NB4 (cell line): ENCODE measurements around the gene ST6GAL2.

ENCODE experiments used
- CTCF ChIP-seq: IDR thresholded peaks from one replicate; pipeline ENCODE4 v1.5.1; 2012; ENCODE audit warnings: low read depth, low read length
- POLR2A ChIP-seq: IDR thresholded peaks from 2 replicates; pipeline ENCODE4 v1.6.1; 2011; ENCODE audit warnings: mild to moderate bottlenecking; ENCODE audit not compliant: insufficient read length; ENCODE audit errors: extremely low read depth

- TF ChIP-seq CTCF (no peak), POLR2A (no peak)
Observed at GRCh38 chr2:106867196-106867953, 18.6 kb downstream of the ST6GAL2 start.
